HK-2 (cell line): ENCODE measurements around the gene NPR2.

Source experiments
- DNase-seq: peaks from one replicate; pipeline ENCODE4 v3.0.0-alpha.2; 2018; ENCODE audit not compliant: unreplicated experiment

The NPR2 gene

DNA sequence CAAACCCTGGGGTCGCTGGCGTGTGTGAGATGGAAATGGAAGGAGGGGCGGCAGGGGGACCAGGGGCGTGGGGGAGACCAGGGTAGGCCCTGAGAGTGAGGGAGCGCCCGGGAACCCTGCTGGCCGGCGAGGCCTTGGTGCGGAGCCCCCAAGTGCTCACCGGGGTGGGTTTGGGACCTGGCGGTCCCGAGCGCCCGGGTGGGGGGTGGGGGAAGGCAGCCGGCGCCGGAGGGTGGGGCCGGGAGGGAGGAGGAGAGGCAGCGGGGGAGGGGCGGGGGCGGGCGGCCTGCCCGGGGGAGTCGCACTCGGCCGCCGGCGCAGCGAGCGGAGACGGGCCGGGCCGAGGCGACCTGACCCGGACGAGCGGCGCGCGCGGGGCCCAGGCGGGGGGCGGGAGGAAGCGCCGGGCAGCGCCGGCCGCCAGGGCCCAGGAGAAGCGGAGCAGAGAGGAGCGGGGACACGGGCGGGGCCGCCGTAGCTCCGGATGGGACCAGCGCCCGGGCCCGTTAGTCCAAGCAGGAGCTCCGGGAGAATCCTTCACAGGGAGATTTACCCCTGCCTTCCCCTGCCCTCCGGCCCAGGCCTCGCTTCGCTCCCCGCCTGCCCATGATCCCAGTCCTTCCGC lies at the start of gene NPR2:
TSS of gene NPR2 (plus strand) at position 295 of the 625 bp plus-strand sequence. CDS start 818 bp downstream, outside the sequence.
- DNase-seq = no peak

DNA sequence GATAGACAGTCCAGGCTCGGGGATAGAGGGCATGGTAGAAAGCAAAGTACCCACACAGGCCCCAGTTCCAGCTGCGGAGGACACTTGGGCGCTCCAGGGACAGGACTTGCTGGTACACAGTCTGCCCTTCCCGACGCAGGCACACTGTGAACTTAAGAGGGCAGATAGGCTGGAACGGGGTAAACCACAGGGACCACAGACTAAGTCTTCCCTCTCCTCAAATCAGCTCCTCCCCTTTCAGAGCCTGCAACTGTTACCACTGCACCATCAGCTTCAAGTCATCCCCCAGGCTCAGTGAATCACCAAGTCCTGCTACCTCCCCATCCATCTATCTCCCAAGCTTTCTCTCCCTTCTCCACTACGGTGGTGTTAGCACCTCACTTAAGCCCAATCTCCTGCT lies 49.7 kb upstream of the NPR2 start:
- no peak for DNase-seq

DNA sequence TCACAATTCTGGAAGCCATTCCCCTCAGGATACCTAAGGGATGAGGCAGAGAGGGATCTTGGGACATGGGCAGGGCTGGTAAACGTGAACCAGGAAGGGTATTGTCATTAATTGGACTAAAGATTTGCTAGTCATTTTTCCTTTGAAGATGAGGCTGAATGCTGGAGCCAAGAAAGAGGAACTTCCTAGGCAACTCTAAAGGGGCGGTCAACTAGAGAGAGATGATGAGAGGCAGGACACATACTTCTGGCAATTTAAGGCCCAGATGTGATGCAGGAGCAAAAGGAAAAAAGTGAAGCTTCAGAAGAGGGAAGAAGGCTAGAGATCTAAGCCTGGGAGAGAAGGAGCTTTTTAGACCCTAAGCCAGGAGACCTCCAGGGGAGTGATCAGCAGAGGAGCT lies 47.9 kb upstream of the NPR2 start:
- DNase-seq = no peak

DNA sequence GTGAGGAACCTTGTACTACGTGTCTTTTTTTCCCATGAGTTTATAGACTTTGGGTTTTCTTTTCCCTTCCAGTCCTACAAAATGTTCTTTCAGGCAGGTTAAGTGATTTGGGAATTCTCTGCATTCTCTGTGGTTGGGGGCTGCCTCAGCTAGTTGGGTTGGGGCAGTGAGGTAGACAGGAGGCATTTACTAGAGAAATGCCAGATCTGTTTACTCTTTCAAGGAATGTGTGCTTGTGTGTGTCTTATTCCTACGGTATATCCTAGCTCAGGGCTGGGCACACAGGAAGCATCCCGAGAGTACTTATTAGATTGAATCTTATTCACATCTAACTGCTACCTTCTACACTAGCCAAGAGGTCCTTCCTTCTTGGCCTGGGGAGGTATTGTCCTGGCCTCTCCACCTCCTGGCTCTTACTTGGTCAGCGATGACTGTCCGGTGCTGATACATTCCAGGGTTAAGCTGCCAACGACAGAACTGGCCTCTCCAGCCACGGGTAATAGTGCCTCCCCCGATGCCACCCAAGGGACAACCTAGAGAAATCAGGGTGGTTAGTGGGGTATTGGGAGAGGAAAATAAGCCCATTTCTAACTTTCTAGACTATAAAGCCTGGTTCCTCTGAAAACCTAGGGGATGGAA lies 47.4 kb upstream of the NPR2 start:
- DNase-seq = no peak

DNA sequence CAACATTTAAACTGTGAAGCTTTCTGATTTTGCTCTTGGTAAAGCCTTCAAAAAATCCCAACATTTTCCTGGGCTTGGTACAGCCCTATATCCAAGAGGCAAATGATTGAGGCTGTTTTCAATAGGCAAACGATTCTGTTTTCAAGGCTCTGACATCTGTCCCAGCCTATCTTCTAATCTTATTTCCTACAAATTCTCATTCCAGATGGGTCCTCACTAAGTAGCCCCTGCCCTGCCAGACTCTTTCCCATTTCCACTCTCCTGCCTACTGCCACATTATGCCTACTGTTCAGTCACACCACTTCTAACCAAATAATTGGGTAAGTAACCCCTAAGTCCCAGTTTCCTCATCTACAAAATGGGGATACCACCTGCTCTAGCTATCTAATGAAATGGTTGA lies 45.8 kb upstream of the NPR2 start:
- no peak for DNase-seq

DNA sequence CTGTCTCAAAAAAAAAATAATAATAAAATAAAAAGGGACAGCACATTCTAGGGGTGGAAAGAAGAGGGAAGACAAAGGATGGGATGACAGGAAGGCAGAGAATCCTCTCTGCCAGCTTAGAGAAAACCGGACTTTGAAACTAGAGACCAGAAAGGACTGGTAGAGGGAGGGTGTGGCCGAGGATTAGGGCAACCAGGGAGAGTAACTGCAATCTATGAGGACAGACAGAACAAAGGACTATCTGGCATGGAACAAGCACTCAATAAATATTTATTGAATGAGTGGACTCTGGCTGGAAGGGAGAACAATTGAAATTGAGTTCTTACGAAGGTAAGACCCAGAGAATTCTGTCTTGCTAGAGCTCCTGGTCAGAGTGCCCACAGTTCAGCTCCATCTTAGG lies 44.8 kb upstream of the NPR2 start:
- DNase-seq = no peak

DNA sequence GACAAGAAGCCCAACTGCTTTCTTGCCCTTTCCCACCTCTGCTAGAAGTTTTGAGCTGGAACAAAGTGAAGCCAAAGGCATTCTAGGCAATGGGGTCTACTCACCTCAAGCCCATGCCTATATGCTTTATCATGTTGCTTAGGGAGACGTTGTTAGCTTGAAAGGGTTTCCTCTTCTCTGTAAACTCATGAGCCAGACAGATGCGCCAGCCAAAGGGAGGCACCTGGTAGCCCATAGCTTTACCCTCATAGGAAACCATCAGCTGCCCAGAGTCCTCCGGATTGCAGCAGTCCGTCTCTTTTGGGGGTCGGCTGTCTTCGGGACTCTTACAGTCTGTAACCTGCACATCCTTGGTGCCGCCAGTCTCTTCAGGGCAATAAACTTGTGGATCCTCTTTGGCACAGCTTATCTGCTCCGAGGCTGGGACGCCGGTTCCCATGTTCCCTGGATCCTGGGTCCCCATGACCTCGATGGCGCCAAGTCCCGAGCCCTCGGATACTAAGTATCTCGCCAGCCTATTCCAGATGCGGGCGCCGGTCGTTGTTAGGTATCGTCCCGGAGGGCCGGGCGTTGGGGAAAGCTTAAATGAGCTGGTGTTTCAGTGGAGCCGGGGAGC lies 43.0 kb upstream of the NPR2 start:
- no peak for DNase-seq

DNA sequence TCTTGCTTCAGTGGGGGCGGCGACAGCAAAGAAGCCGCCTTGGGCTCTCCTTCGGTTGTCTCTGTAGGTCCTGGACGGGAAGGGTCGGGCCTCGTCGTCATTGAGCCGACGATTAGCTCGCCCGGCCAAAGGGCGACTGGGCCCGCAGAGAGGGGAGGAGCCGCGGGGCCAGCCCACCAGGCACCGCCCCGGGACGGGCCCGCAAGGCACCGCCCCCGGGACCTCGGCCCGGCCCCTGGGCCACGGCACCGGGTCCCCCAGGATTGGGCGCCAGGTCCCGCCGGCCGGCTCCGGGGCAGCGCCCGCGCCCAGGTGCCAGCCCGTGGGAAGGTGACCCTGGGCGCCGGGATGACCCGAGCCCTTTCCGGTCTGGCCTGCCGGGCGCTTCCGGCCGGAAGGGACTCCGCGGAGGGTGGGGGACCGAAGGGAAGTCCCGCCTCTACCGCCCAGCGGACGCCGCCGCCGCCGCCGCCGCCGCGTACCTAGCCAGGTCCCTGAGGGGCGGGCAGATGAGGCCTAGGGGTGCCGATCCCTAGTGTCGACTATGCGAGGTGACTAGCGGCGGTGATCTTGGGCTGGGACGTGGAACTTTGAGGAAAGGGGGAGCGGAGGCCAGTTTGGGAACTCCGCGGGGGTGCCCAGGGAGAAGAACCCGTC lies 42.4 kb upstream of the NPR2 start, which contains the start of the genes GBA2 and RGP1:
TSS of gene GBA2 (minus strand) at position 371 of the 657 bp plus-strand sequence. CDS start 524 bp downstream, outside the sequence.
TSS of gene RGP1 (plus strand) at position 430 of the 657 bp plus-strand sequence. CDS start 469 bp downstream, outside the sequence.
- DNase-seq = peak; percentile 73

DNA sequence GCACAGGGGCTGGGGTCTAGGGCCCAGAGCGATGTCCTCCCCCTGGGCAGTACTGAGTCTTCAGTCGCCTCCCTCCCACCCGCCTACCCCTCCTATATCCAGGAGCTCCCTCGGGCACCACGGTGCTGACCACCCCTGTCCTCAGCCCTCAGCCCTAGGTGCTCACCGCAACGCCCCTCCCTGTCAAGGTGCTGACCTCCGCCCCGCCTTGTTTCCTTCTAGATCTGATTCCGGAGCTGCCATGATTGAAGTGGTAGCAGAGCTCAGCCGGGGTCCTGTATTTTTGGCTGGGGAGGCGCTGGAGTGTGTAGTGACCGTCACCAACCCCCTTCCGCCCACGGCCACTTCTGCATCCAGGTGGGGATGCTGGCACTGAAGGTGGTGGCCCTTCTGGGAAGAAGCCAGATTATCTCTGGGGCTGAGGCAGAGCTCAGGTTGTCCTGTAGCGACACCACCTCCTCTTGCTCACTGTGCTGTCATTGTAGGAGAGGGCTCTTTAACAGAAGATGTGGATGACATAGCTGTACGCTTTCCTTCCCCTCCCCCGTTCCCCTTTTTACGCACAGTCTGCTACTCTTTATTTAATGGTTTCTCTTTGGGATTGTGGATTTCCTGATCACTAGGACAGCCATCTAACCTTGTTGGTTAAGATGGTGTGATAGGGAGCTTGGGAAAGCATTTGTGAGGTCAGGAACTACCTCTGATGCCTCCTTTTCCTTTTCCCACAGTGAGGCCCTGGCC lies 41.7 kb upstream of the NPR2 start:
- DNase-seq = peak; percentile 22

DNA sequence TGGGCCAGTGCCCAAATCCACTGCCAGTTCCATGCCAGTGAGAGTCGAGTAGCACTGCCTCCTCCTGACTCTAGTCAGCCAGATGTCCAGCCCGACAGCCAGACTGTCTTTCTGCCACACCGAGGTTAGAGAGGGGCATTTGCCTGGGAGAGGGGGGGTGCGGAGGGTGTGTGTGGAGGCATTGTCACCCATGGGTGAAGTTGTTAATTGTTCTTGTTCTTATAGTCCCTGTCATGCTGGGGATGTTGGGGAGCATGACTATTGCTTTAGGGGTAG lies 41.2 kb upstream of the NPR2 start:
- DNase-seq = no peak

DNA sequence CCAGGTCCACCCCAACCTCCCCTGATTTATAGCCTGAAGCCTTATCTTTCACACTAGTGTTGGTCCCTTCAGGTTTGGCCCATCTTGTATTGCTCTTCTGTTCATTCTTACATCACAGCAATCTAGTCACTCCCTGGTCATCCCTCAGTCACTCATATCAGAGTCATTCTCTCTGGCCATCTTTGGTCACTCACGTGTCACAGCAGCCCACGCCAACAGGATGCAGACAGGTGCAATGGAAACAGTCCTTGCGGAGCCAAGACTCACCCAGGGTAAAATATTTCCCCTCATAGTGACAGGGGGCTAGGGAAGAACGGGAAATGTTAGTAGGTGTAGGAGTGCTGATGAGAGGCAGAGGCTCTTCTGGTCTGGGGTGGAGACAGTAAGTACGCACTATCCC lies 37.9 kb upstream of the NPR2 start:
- no peak for DNase-seq

DNA sequence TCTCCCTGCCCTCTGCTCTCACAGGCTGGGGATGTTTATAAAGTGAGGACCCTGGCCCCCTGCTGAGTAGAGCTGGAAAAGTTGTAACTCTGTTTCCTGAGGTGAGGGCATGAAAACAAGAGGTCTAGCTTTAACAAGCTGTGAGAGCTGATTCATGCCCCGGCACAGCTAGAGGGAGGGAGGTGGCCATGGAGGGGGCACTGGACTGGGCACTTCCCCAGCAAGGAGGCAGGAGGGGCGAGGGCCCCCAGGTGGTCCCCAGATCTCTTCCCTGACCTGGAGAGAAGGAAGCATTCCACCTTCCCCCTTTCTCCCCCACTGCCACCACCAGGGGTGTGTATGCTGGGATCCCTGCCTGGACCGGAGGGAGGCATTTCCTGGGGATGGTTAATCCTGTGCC lies 37.1 kb upstream of the NPR2 start, which contains the start of gene MSMP:
TSS of gene MSMP (minus strand) at position 13 of the 400 bp plus-strand sequence. CDS start 147 bp downstream, outside the sequence.
- no peak for DNase-seq

DNA sequence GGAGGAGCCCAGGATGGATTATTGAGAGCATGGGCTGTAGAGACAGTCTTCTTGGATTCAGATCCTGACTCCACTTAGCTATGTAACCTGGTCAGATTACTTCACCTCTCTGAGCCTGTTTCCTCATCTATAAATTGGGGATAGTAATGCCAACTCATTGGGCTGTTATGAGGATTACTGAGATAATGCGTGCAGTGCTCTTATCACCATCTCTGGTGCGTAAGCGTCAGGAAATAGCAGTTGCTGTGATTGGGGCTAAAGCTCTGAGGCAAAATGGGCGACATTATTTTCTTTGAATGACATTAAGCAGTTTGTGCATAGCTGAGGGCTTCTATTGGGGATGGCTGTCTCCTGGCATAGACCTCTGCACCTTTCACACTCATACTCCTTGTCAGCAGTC lies 36.3 kb upstream of the NPR2 start:
- no peak for DNase-seq

DNA sequence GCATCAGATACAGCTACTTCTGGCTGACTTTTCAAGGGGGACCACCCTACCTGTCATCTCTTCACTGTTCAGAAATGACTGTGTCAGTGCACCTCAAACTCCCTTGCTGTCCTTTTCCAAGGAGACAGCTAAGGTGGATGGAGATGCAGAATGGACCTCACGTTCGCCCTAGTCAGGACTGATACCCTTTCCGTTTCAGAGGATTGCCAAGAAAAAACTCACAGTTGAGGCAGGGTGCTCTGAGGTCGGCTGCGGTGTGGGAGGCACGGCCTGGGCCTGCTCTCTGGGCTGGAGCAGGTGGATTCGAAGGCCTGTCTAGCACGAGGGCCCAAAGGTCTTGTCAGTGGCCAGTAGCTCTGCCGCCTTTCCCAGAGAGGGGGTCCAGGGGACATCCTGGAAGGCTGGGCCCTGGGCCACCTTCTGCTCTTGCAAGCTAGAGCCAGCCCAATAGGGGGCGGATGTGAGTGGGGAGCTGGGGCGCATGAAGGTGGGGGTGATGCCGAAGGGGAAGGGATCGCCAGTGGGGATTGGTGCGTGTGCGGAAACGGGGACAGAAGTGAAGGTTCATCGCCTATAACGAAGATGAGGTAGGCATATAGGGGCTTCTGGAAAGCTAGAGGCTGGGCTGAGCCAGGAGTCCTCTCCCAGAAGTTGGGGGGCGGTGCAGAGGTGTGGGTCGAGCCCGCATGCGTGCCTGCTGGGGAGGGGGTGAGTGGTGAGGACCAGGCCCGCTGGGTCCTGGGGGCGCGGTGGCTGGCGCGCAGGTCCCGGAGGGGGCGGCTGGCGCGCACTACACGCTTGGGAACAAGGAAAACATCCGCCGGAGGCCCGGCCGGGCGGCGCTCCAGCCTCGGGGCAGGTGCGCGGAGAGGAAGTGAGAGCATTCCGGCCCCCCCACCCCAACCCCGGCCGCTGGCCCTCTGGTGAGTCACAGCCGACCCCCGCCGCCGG lies 34.8 kb upstream of the NPR2 start:
- DNase-seq = no peak

DNA sequence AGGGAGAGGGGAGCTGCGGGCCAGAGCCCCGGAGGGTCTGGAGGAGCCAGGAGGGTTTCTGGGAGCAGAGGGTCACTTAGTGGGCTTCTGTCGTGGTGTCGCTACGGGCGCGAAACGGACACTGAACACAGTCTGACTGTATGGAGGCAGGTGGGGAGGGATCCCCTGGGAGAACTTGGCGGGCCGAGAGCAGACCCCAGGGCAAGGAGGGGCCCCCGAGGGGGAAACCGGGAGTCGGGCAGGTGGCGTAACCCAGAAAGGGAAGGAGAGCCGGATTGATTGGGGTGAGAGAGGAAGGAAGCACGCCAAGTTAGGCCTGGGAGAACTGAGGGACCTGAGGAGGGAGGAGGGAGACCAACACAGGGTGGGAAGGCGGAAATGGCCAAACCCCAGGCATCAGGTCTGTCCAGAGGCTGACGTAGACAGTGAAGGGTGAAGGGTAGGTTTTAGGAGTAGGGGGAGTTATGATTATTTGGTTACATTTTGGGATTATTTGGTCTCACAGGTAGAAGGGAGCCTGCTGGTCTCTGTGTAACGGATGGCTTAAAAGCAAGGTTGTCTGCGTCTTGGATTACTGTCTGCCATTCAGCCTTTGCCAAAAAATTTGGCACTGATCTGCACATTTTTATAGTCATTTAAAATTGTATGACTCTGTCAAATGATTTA lies 34.0 kb upstream of the NPR2 start:
- peak; percentile 55 for DNase-seq

DNA sequence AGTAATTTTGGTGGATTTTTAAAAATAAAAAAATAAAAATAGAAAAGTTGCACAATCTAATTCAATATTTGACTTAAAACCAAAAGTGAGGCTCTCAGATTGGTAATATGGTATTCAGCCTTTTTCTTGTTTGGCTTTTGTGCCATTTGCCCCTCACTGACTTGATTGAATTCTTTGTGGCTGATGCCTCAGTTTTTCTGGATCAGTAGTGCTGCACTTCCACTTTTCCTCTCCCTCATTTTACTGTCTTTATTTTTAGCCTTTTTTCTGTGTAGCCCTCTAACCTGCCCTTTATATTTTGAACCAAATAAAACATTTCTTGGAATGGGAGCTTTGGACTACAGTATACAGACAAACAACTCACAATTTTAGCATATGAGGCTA lies 33.5 kb upstream of the NPR2 start:
- DNase-seq = no peak

DNA sequence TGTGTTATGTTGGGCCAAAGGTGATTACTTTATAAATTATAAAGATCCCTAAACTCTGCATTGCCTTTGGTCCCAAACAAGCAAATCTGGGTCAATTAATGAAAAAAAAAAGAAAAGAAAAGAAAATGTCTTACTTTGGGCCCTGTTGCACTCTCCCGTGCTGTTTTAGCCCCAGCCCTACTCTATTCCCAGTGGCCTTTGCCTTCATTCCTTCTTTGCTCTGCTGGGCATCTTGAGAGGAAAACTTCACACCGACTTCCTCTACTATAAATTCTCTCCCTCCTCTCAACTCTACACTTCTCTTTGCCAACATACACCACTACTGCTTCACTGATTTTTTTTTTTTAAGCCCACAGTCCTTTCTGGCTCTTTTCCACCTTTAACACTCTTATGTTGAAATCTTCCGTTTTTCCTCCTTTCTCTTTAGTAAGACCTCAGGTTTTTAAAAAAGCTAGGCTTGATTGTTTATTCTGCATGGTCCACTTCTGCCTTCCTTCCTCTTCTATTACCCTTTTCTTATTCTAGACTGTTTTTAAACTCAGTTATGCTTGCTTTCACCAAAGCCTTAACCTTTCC lies 32.8 kb upstream of the NPR2 start:
- no peak for DNase-seq

DNA sequence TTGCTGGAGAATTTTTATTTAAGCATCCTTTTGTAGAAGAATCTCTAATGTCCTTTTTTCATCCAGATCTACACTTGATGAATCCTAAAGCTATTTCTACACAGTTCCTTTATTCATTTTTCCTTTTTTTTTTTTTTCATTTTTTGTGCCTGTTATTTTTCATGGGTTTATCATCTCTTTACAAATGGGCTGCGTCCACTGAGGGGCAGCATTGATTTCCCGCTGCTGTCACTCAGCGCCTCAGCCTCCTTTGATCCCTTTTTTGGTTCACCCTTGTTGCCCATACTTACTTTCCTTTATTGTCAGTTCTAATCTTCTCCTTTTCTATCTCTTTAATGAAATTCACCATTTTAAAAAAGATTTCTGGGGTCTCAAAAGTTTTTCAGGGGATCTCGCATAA lies 31.6 kb upstream of the NPR2 start:
- no peak for DNase-seq

DNA sequence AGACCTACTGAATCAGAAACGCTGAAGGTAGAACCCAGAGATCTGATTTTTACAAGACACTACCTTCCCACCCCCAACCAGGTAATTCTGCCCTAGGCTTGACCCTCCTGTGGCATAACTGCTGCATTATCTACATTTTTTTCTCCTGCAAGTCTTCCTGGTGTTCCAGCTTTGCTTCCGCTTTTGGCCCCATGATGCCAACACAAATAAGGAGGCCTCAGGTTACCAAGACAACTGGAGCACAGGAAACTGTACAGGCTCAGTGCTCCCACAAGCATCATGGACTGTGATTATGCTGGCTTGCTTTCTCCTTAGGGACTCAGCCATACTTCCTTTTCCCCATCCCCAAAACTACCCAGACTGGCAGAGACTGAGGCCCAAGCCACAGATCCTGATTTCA lies 30.7 kb upstream of the NPR2 start:
- no peak for DNase-seq

DNA sequence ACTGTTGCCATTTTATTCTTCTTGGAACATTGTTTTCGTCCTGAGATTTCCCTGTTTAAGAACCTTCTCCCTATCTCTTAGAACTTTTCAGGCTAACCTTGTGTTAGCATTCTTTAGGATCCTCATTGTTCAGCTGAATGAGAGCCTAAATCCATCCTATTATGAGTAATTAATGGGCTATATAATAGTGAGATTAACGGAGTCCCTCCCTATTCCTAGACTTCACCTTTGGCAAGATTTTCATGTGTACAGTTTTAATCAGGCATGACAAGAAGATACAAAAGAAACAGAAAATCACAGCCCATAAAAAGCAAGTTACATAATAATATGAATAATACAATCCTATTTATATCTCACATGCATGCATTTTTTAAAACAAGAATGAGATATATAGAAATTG lies 28.2 kb upstream of the NPR2 start:
- no peak for DNase-seq
